8988T (cell line): ENCODE data around the gene CREB5.
"Not testable (repeated sequence)": the region's sequence is repeated elsewhere in the genome, so short reads cannot be mapped to it uniquely, and the experiment has no call there.

Experiments used
- DNase-seq: peaks from one replicate; pipeline ENCODE4 v3.0.0; 2011

Gene CREB5

GRCh38 chr7:28793381-28794085 lies 381.2 kb downstream of the CREB5 start:
- DNase-seq, result no peak

GRCh38 chr7:28798274-28798673 lies 386.0 kb downstream of the CREB5 start:
- no peak for DNase-seq

- no peak for DNase-seq
These were observed 387.3 kb downstream of the CREB5 start for GRCh38 chr7:28799619-28800018.

- DNase-seq, result no peak
These were observed 387.8 kb downstream of the CREB5 start for GRCh38 chr7:28800150-28800549.

- DNase-seq, result no peak
These were observed 390.1 kb downstream of the CREB5 start for GRCh38 chr7:28802450-28802849.

GRCh38 chr7:28804157-28804556 lies 391.8 kb downstream of the CREB5 start:
- DNase-seq, result no peak

- DNase-seq, result no peak
These were observed 392.7 kb downstream of the CREB5 start for GRCh38 chr7:28804990-28805389.

GRCh38 chr7:28806841-28807240 lies 394.5 kb downstream of the CREB5 start:
- no peak for DNase-seq

- no peak for DNase-seq
These were observed 395.2 kb downstream of the CREB5 start for GRCh38 chr7:28807396-28807994.

- no peak for DNase-seq
These were observed 396.6 kb downstream of the CREB5 start for GRCh38 chr7:28808796-28809533.

GRCh38 chr7:28811008-28811407 lies 398.7 kb downstream of the CREB5 start:
- no peak for DNase-seq

- DNase-seq, result no peak
These were observed 399.5 kb downstream of the CREB5 start for GRCh38 chr7:28811701-28812430.

- DNase-seq, result no peak
These were observed 400.3 kb downstream of the CREB5 start for GRCh38 chr7:28812616-28813015.

- DNase-seq, result no peak
These were observed 401.1 kb downstream of the CREB5 start for GRCh38 chr7:28813243-28813962.

- DNase-seq, result no peak
These were observed 403.1 kb downstream of the CREB5 start for GRCh38 chr7:28815369-28815927.

GRCh38 chr7:28815928-28816373 lies 403.6 kb downstream of the CREB5 start:
- DNase-seq, result no peak

GRCh38 chr7:28818996-28819395 lies 406.7 kb downstream of the CREB5 start:
- no peak for DNase-seq

GRCh38 chr7:28823582-28823981 lies 411.3 kb downstream of the CREB5 start:
- no peak for DNase-seq

- DNase-seq, result not testable (repeated sequence)
These were observed 413.6 kb downstream of the CREB5 start for GRCh38 chr7:28825817-28826448.

- no peak for DNase-seq
These were observed 418.5 kb downstream of the CREB5 start for GRCh38 chr7:28830846-28831245.

- DNase-seq, result no peak
These were observed 420.4 kb downstream of the CREB5 start for GRCh38 chr7:28832669-28833068.

GRCh38 chr7:28835800-28836199 lies 423.5 kb downstream of the CREB5 start:
- DNase-seq, result no peak
